ENCODE results near the gene CTSH.
"Not testable (repeated sequence)": the region's sequence is repeated elsewhere in the genome, so short reads cannot be mapped to it uniquely, and the experiment has no call there.

Gene CTSH

GRCh38 chr15:78921940-78922339, 22.9 kb downstream of the CTSH start:
- no peak for DNase-seq

GRCh38 chr15:78921517-78921916, 23.3 kb downstream of the CTSH start:
- no peak for DNase-seq

- DNase-seq: no peak
These were observed 27.0 kb downstream of the CTSH start for GRCh38 chr15:78917888-78918287.

GRCh38 chr15:78916088-78916487, 28.8 kb downstream of the CTSH start:
- DNase-seq: no peak

GRCh38 chr15:78915341-78916087, 29.3 kb downstream of the CTSH start:
- no peak for DNase-seq

GRCh38 chr15:78914027-78914764, 30.6 kb downstream of the CTSH start:
- no peak for DNase-seq

- no peak for DNase-seq
These were observed 31.8 kb downstream of the CTSH start for GRCh38 chr15:78913012-78913411.

- no peak for DNase-seq
These were observed 32.5 kb downstream of the CTSH start for GRCh38 chr15:78912316-78912715.

- DNase-seq: no peak
These were observed 34.6 kb downstream of the CTSH start for GRCh38 chr15:78910271-78910670.

- no peak for DNase-seq
These were observed 35.0 kb downstream of the CTSH start for GRCh38 chr15:78909791-78910228.

GRCh38 chr15:78909160-78909695, 35.6 kb downstream of the CTSH start:
- no peak for DNase-seq

- no peak for DNase-seq
These were observed 37.3 kb downstream of the CTSH start for GRCh38 chr15:78907577-78907976.

- no peak for DNase-seq
These were observed 38.6 kb downstream of the CTSH start for GRCh38 chr15:78906316-78906620.

- no peak for DNase-seq
These were observed 40.1 kb downstream of the CTSH start for GRCh38 chr15:78904599-78905358.

GRCh38 chr15:78902281-78903032, 42.4 kb downstream of the CTSH start:
- DNase-seq: not testable (repeated sequence)

- DNase-seq: not testable (repeated sequence)
These were observed 43.9 kb downstream of the CTSH start for GRCh38 chr15:78900819-78901533.

- no peak for DNase-seq
These were observed 46.3 kb downstream of the CTSH start for GRCh38 chr15:78898540-78898939.

- DNase-seq: no peak
These were observed 49.4 kb downstream of the CTSH start for GRCh38 chr15:78895471-78895870.

GRCh38 chr15:78893538-78893937, 51.3 kb downstream of the CTSH start:
- no peak for DNase-seq

GRCh38 chr15:78889000-78889399, 55.8 kb downstream of the CTSH start:
- DNase-seq: no peak

GRCh38 chr15:78881681-78882080, 63.2 kb downstream of the CTSH start:
- DNase-seq: no peak

- DNase-seq: no peak
These were observed 64.0 kb downstream of the CTSH start for GRCh38 chr15:78880813-78881212.

Data from stimulated activated CD4-positive, alpha-beta T cell treated with anti-CD3 and anti-CD28 coated beads, Interleukin-4, amount 100 ng/mL, for 1 hour (primary cell).